CD4-positive, alpha-beta T cell treated with Interferon gamma for 1 hour (primary cell): ENCODE measurements around the gene BMP7.

Experiments
- DNase-seq: peaks from one replicate; pipeline ENCODE4 v3.0.0-alpha.2; 2020

BMP7 gene

GRCh38 chr20:57224641-57225138 lies 41.8 kb downstream of the BMP7 start:
- no peak for DNase-seq

- DNase-seq, result no peak
These were observed 42.6 kb downstream of the BMP7 start for GRCh38 chr20:57223648-57224489.

GRCh38 chr20:57222631-57222950 lies 43.9 kb downstream of the BMP7 start:
- DNase-seq, result no peak

GRCh38 chr20:57221916-57222630 lies 44.4 kb downstream of the BMP7 start:
- no peak for DNase-seq

- DNase-seq, result no peak
These were observed 45.9 kb downstream of the BMP7 start for GRCh38 chr20:57220337-57221145.

GRCh38 chr20:57219071-57219677 lies 47.3 kb downstream of the BMP7 start:
- DNase-seq, result no peak

GRCh38 chr20:57218489-57218888 lies 48.0 kb downstream of the BMP7 start:
- DNase-seq, result no peak

GRCh38 chr20:57217802-57218201 lies 48.6 kb downstream of the BMP7 start:
- DNase-seq, result no peak

GRCh38 chr20:57216669-57217068 lies 49.8 kb downstream of the BMP7 start:
- no peak for DNase-seq

- no peak for DNase-seq
These were observed 50.5 kb downstream of the BMP7 start for GRCh38 chr20:57215826-57216471.

GRCh38 chr20:57215426-57215825 lies 51.0 kb downstream of the BMP7 start:
- DNase-seq, result no peak

- no peak for DNase-seq
These were observed 51.5 kb downstream of the BMP7 start for GRCh38 chr20:57214948-57215347.

GRCh38 chr20:57214427-57214826 lies 52.0 kb downstream of the BMP7 start:
- DNase-seq, result no peak

- no peak for DNase-seq
These were observed 52.5 kb downstream of the BMP7 start for GRCh38 chr20:57213924-57214323.

- no peak for DNase-seq
These were observed 53.1 kb downstream of the BMP7 start for GRCh38 chr20:57213291-57213690.

- DNase-seq, result no peak
These were observed 53.7 kb downstream of the BMP7 start for GRCh38 chr20:57212534-57213276.

- no peak for DNase-seq
These were observed 54.4 kb downstream of the BMP7 start for GRCh38 chr20:57211908-57212533.

GRCh38 chr20:57211406-57211805 lies 55.0 kb downstream of the BMP7 start:
- DNase-seq, result no peak

- no peak for DNase-seq
These were observed 55.5 kb downstream of the BMP7 start for GRCh38 chr20:57210911-57211280.

- no peak for DNase-seq
These were observed 56.2 kb downstream of the BMP7 start for GRCh38 chr20:57210054-57210910.
